ENCODE results near the gene FHIT.

The FHIT gene

GRCh38 chr3:60513241-60513640, 738.0 kb downstream of the FHIT start:
- no peak for TF ChIP-seq CTCF (IDR thresholded peaks at IDR 0.05)
- Histone ChIP-seq H3K9me3 (no peaks in the 10 kb centered on the region), H3K27me3 (no peaks in the 10 kb centered on the region), H3K4me1 (ENCODE audit: control insufficient read depth in 1 of 2, insufficient read depth in 1 of 2, low read depth in 1 of 2, low read length in 1 of 2) (no peaks in the 10 kb centered on the region), H3K4me3 (ENCODE audit: low read depth in 1 of 2, low read length in 1 of 2) (no peak overlapping the region), H3K36me3 (no peaks in the 10 kb centered on the region), H3K27ac (no peak overlapping the region)

- H3K36me3 ChIP-seq = no peaks in the 10 kb centered on the region
- H3K27ac ChIP-seq = no peak overlapping the region
- no peaks in the 10 kb centered on the region for H3K4me1 ChIP-seq (ENCODE audit: control insufficient read depth in 1 of 2, insufficient read depth in 1 of 2, low read depth in 1 of 2, low read length in 1 of 2)
- no peaks in the 10 kb centered on the region for H3K27me3 ChIP-seq
- TF ChIP-seq CTCF (IDR thresholded peaks at IDR 0.05) = no peak
- H3K4me3 ChIP-seq (ENCODE audit: low read depth in 1 of 2, low read length in 1 of 2) = no peak overlapping the region
- no peaks in the 10 kb centered on the region for H3K9me3 ChIP-seq
Measured at GRCh38 chr3:60512506-60512905, 738.7 kb downstream of the FHIT start.

GRCh38 chr3:60509471-60509870, 741.8 kb downstream of the FHIT start:
- H3K4me1 ChIP-seq (ENCODE audit: control insufficient read depth in 1 of 2, insufficient read depth in 1 of 2, low read depth in 1 of 2, low read length in 1 of 2) = no peaks in the 10 kb centered on the region
- H3K27ac ChIP-seq = no peak overlapping the region
- no peaks in the 10 kb centered on the region for H3K27me3 ChIP-seq
- no peak overlapping the region for H3K4me3 ChIP-seq (ENCODE audit: low read depth in 1 of 2, low read length in 1 of 2)
- no peaks in the 10 kb centered on the region for H3K9me3 ChIP-seq
- no peaks in the 10 kb centered on the region for H3K36me3 ChIP-seq
- no peak for TF ChIP-seq CTCF (IDR thresholded peaks at IDR 0.05)

GRCh38 chr3:60504827-60505457, 746.3 kb downstream of the FHIT start:
- no peaks in the 10 kb centered on the region for H3K27me3 ChIP-seq
- TF ChIP-seq CTCF (IDR thresholded peaks at IDR 0.05) = no peak
- H3K9me3 ChIP-seq = no peaks in the 10 kb centered on the region
- H3K36me3 ChIP-seq = no peaks in the 10 kb centered on the region
- H3K4me3 ChIP-seq (ENCODE audit: low read depth in 1 of 2, low read length in 1 of 2) = no peak overlapping the region
- no peaks in the 10 kb centered on the region for H3K4me1 ChIP-seq (ENCODE audit: control insufficient read depth in 1 of 2, insufficient read depth in 1 of 2, low read depth in 1 of 2, low read length in 1 of 2)
- H3K27ac ChIP-seq = no peak overlapping the region

GRCh38 chr3:60501314-60501713, 749.9 kb downstream of the FHIT start:
- no peaks in the 10 kb centered on the region for H3K4me1 ChIP-seq (ENCODE audit: control insufficient read depth in 1 of 2, insufficient read depth in 1 of 2, low read depth in 1 of 2, low read length in 1 of 2)
- H3K9me3 ChIP-seq = no peaks in the 10 kb centered on the region
- no peak overlapping the region for H3K27ac ChIP-seq
- no peaks in the 10 kb centered on the region for H3K36me3 ChIP-seq
- no peak overlapping the region for H3K4me3 ChIP-seq (ENCODE audit: low read depth in 1 of 2, low read length in 1 of 2)
- H3K27me3 ChIP-seq = no peaks in the 10 kb centered on the region
- TF ChIP-seq CTCF (IDR thresholded peaks at IDR 0.05) = no peak

- no peak overlapping the region for H3K27ac ChIP-seq
- TF ChIP-seq CTCF (IDR thresholded peaks at IDR 0.05) = no peak
- no peaks in the 10 kb centered on the region for H3K36me3 ChIP-seq
- no peaks in the 10 kb centered on the region for H3K4me1 ChIP-seq (ENCODE audit: control insufficient read depth in 1 of 2, insufficient read depth in 1 of 2, low read depth in 1 of 2, low read length in 1 of 2)
- H3K4me3 ChIP-seq (ENCODE audit: low read depth in 1 of 2, low read length in 1 of 2) = no peak overlapping the region
- no peaks in the 10 kb centered on the region for H3K9me3 ChIP-seq
- no peaks in the 10 kb centered on the region for H3K27me3 ChIP-seq
Measured at GRCh38 chr3:60497902-60498301, 753.4 kb downstream of the FHIT start.

Measured in neutrophil (primary cell).